Fibroblast of lung (primary cell): Measurements from ENCODE around the gene ELF3. TPM values are rescaled to one million over a fixed set of nuclear protein-coding genes. Genes with fewer than 3 reads are reported as not detected.
A peak's percentile ranks its signal among the peaks of the same experiment; 100 is the strongest.
"Not testable (repeated sequence)": the region's sequence is repeated elsewhere in the genome, so short reads cannot be mapped to it uniquely, and the experiment has no call there.

ENCODE experiments used
- DNase-seq, 2 donors: peaks; one replicate each; pipeline versions ENCODE4 v3.0.0 to v3.0.0-alpha.2; 2010; ENCODE audit warnings: low read depth in 2 of 2
- H2AFZ ChIP-seq: 2 replicates; pipeline ENCODE4 v1.5.1; 2012; ENCODE audit warnings: low read length, control low read depth, inconsistent platforms
- H3K27ac ChIP-seq: 2 replicates; pipeline ENCODE4 v1.5.1; 2011; ENCODE audit warnings: low read length, control low read depth; ENCODE audit not compliant: insufficient read depth
- H3K27me3 ChIP-seq: 2 replicates; pipeline ENCODE4 v1.5.1; 2011; ENCODE audit warnings: mild to moderate bottlenecking, low read length; ENCODE audit not compliant: control insufficient read depth, insufficient read depth
- H3K36me3 ChIP-seq: 2 replicates; pipeline ENCODE4 v1.5.1; 2011; ENCODE audit warnings: low read length; ENCODE audit not compliant: control insufficient read depth, insufficient read depth
- H3K4me1 ChIP-seq: 2 replicates; pipeline ENCODE4 v1.5.1; 2011; ENCODE audit warnings: low read length; ENCODE audit not compliant: control insufficient read depth, insufficient read depth; ENCODE audit errors: extremely low read depth
- H3K4me2 ChIP-seq: 2 replicates; pipeline ENCODE4 v1.5.1; 2011; ENCODE audit warnings: low read length, control low read depth; ENCODE audit not compliant: insufficient read depth; ENCODE audit errors: extremely low read depth
- H3K4me3 ChIP-seq, 4 experiments: fragments of 200-600 bp in 1 of 4; sonication (generic) in 1 of 4; replicated peaks in 1 of 4; 2 replicates each; pipeline ENCODE4 v1.5.1; 2011 to 2016; ENCODE audit warnings: low read length in 4 of 4, low read depth in 3 of 4, mild to moderate bottlenecking in 3 of 4, control low read depth in 2 of 4, inconsistent platforms in 1 of 4, mixed read lengths in 1 of 4; ENCODE audit not compliant: insufficient read depth in 1 of 4; ENCODE audit errors: control extremely low read depth in 1 of 4
- H3K79me2 ChIP-seq: 2 replicates; pipeline ENCODE4 v1.5.1; 2012; ENCODE audit warnings: mild to moderate bottlenecking, low read length, inconsistent platforms; ENCODE audit not compliant: control insufficient read depth, insufficient read depth
- H3K9ac ChIP-seq: 2 replicates; pipeline ENCODE4 v1.5.1; 2011; ENCODE audit warnings: mild to moderate bottlenecking, low read length, control low read depth; ENCODE audit not compliant: insufficient read depth
- H3K9me3 ChIP-seq: 2 replicates; pipeline ENCODE4 v1.5.1; 2012; ENCODE audit warnings: low read depth, low read length; ENCODE audit not compliant: control insufficient read depth, insufficient read depth
- H4K20me1 ChIP-seq: 2 replicates; pipeline ENCODE4 v1.5.1; 2011; ENCODE audit warnings: low read length; ENCODE audit not compliant: control insufficient read depth, insufficient read depth; ENCODE audit errors: extremely low read depth
- EZH2 ChIP-seq: IDR thresholded peaks from 2 replicates; pipeline ENCODE4 v1.5.1; 2012; ENCODE audit warnings: low read length, control low read depth, mild to moderate bottlenecking; ENCODE audit errors: missing control alignments
- polyA plus RNA-seq, 2 donors: library from polyadenylated mRNA; depleted of rRNA in 1 of 2; stranded (reverse) in 1 of 2; unstranded in 1 of 2; fragments of >200 nt; gene quantifications; 2 replicates each; pipeline ENCODE4 v1.2.1, GENCODE V29; 2011 to 2012; ENCODE audit warnings: missing spikeins in 1 of 2
- total RNA-seq: library from RNA; depleted of rRNA; stranded (reverse); fragments of >200 nt; gene quantifications from 2 replicates; pipeline ENCODE4 v1.2.1, GENCODE V29; 2014
- TF ChIP-seq, protein P1 (sequence below), 2 donors: IDR thresholded peaks in 1 of 2; conservative IDR thresholded peaks in 1 of 2; 1 replicate in 1 of 2; 2 replicates in 1 of 2; pipeline ENCODE4 v1.5.1; 2011 to 2012; ENCODE audit warnings: low read length in 2 of 2, control low read depth in 1 of 2, inconsistent platforms in 1 of 2, low read depth in 1 of 2, mild to moderate bottlenecking in 1 of 2

Gene ELF3
- total and polyA plus RNA-seq, 2 donors (not counting 1 experiment from before 2014, with no cell fraction given), result 0.12 to 0.17 TPM

DNA sequence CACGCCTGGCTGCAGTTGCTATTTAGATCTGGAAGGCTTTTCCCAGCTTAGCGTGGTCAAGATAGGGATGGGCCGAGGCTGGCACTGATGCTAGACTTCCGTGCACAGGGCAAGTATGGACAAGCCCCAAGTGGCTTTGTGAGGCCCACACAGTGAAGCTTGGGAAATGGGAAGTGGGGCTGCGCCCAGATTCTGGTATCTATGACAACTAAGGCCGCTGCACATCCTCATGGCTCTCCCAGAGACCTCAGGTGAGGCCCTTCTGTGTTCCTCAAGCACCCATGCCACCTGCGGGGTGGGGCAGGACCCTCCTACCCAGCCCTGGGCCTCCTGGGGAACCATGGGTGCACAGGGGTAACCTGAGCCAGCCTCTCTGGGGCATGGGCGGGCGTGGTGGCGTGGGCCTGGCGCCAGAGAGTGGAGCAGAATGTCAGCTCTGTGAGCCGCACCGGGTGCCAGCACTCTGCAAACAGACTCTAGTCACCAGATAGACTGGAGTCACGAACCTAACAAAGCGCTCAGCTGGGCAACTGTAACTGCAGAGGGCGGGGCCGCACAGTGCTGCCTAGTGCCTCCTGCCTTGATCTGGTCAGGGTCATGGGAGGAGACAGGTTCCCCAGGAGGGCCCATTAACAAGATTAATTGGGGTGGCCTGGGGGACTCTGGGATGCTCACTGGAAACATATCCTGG lies 46.4 kb downstream of the ELF3 start:
- H3K4me3 ChIP-seq, result no peak overlapping the region
- no peaks in the 10 kb centered on the region for H3K79me2 ChIP-seq
- DNase-seq, result no peak
- H3K9me3 ChIP-seq, result no peaks in the 10 kb centered on the region
- TF ChIP-seq, protein P1, sequence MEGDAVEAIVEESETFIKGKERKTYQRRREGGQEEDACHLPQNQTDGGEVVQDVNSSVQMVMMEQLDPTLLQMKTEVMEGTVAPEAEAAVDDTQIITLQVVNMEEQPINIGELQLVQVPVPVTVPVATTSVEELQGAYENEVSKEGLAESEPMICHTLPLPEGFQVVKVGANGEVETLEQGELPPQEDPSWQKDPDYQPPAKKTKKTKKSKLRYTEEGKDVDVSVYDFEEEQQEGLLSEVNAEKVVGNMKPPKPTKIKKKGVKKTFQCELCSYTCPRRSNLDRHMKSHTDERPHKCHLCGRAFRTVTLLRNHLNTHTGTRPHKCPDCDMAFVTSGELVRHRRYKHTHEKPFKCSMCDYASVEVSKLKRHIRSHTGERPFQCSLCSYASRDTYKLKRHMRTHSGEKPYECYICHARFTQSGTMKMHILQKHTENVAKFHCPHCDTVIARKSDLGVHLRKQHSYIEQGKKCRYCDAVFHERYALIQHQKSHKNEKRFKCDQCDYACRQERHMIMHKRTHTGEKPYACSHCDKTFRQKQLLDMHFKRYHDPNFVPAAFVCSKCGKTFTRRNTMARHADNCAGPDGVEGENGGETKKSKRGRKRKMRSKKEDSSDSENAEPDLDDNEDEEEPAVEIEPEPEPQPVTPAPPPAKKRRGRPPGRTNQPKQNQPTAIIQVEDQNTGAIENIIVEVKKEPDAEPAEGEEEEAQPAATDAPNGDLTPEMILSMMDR (conservative IDR thresholded peaks at IDR 0.05 in 1 of 2, IDR thresholded peaks at IDR 0.05 in 1 of 2; ENCODE audit: low read depth in 1 of 2, low read length in 2 of 2), result no peak
- TF ChIP-seq EZH2, result no peak
- no peak overlapping the region for H3K9ac ChIP-seq
- no peak overlapping the region for H2AFZ ChIP-seq
- no peak overlapping the region for H3K27ac ChIP-seq
- H3K27me3 ChIP-seq, result peaks cover 3% of the 10 kb centered on the region
- H3K4me1 ChIP-seq, result no peaks in the 10 kb centered on the region
- no peaks in the 10 kb centered on the region for H3K36me3 ChIP-seq
- no peak overlapping the region for H3K4me2 ChIP-seq
- H4K20me1 ChIP-seq, result no peaks in the 10 kb centered on the region

DNA sequence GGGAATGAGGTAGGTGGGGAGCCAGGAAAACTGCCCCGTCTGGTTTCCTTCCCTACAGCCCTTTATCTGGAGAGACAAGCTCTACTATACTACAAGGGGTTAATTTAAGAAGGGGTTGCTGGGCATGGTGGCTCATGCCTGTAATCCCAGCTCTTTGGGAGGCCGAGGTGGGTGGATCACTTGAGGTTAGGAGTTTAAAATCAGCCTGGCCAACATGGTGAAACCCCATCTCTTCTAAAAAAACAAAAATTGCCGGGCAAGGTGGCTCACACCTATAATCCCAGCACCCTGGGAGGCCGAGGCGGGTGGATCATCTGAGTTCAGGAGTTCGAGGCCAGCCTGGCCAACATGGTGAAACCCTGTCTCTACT lies 46.9 kb downstream of the ELF3 start:
- H3K4me2 ChIP-seq, H3K27ac ChIP-seq, H3K79me2 ChIP-seq, H3K4me1 ChIP-seq, H4K20me1 ChIP-seq, H3K36me3 ChIP-seq, DNase-seq, H2AFZ ChIP-seq, H3K9me3 ChIP-seq, H3K27me3 ChIP-seq, H3K4me3 ChIP-seq, H3K9ac ChIP-seq: not testable (repeated sequence)

DNA sequence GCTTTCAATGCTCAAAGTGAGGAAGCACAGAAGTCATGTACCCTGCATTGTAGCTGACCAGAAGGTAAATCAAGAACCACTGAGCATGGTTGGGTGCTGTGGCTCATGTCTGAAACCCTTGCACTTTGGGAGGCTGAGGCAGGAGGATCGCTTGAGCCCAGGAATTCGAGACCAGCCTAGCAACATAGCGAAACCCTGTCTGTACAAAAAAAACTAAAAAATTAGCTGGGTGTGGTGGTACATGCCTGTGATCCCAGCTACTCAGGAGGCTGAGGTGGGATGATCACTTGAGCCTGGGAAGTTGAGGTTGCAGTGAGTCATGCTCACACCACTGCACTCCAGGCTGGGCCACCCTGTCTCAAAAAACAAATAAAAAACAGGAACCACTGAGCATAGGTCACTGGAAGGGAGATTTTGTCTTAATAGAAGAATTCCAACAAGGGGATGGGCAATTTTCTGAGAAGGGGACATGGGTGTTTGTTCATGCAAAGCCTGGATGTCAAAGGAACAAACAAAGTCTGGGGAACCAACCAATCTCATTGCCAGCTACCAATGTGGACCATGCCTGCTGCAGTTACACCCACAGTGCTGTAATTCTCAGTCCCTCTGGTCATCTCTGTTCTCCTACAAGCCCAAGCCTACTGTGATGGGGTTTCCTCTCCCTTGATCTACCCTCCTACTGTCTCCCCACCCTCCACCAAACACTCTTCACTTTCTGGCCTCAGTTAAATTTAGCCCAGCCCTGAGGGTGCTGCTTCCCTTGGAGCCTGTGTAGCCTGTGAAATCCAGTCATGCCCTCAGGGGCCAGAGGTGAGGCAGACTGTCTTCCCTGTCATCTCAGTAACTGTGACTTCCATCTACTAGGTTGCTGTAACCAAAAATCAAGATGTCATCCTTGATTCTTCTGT lies 47.9 kb downstream of the ELF3 start:
- peak; percentile 23 to 55 for DNase-seq
- Histone ChIP-seq H3K9me3 (no peaks in the 10 kb centered on the region), H3K4me1 (no peaks in the 10 kb centered on the region), H2AFZ (no peak overlapping the region), H3K27ac (no peak overlapping the region), H3K4me3 (no peak overlapping the region), H4K20me1 (no peaks in the 10 kb centered on the region), H3K9ac (no peak overlapping the region), H3K4me2 (no peak overlapping the region), H3K36me3 (no peaks in the 10 kb centered on the region), H3K79me2 (no peaks in the 10 kb centered on the region), H3K27me3 (peaks cover 3% of the 10 kb centered on the region)
- TF ChIP-seq, protein P1 (conservative IDR thresholded peaks at IDR 0.05 in 1 of 2, IDR thresholded peaks at IDR 0.05 in 1 of 2; ENCODE audit: low read depth in 1 of 2, low read length in 2 of 2), result no peak
- no peak for TF ChIP-seq EZH2
